SK-N-SH treated with all-trans-retinoic acid at 6 μM for 48 hours (cell line): ENCODE results near the gene EML6.

ENCODE experiments used
- ARNTL ChIP-seq: fragments of 450-650 bp; formaldehyde crosslinking; IDR thresholded peaks from 2 replicates; pipeline ENCODE4 v1.5.0; 2020; ENCODE audit warnings: low read depth, mild to moderate bottlenecking, moderate library complexity, borderline replicate concordance
- CSDC2 ChIP-seq: fragments of 250-450 bp; sonication (Bioruptor Pico); IDR thresholded peaks from 2 replicates; pipeline ENCODE4 v1.5.0; 2020; ENCODE audit warnings: mild to moderate bottlenecking, moderate library complexity
- CSRNP3 ChIP-seq: fragments of 250-450 bp; sonication (Bioruptor Pico); IDR thresholded peaks from 2 replicates; pipeline ENCODE4 v1.5.1; 2021; ENCODE audit warnings: mild to moderate bottlenecking, moderate library complexity
- ESRRG ChIP-seq: fragments of 250-450 bp; sonication (Bioruptor Pico); IDR thresholded peaks from 2 replicates; pipeline ENCODE4 v1.6.1; 2021; ENCODE audit warnings: mild to moderate bottlenecking
- OSR1 ChIP-seq: fragments of 250-450 bp; sonication (Bioruptor Pico); IDR thresholded peaks from 2 replicates; pipeline ENCODE4 v1.8.0; 2022; ENCODE audit warnings: moderate library complexity, mild to moderate bottlenecking, inconsistent platforms
- PPARA ChIP-seq: fragments of 250-450 bp; sonication (Bioruptor Pico); IDR thresholded peaks from 2 replicates; pipeline ENCODE4 v1.5.0; 2020; ENCODE audit warnings: mild to moderate bottlenecking, borderline replicate concordance
- RARB ChIP-seq: fragments of 250-450 bp; sonication (Bioruptor Pico); IDR thresholded peaks from 2 replicates; pipeline ENCODE4 v1.8.0; 2021; ENCODE audit warnings: mild to moderate bottlenecking, moderate library complexity
- SNAI2 ChIP-seq: fragments of 250-450 bp; sonication (Bioruptor Pico); IDR thresholded peaks from 2 replicates; pipeline ENCODE4 v1.5.0; 2020; ENCODE audit warnings: mild to moderate bottlenecking, moderate library complexity
- ZC3H10 ChIP-seq: fragments of 250-450 bp; sonication (Bioruptor Pico); IDR thresholded peaks from 2 replicates; pipeline ENCODE4 v1.5.1; 2021; ENCODE audit warnings: mild to moderate bottlenecking, moderate library complexity
- ZFP30 ChIP-seq: fragments of 450-650 bp; formaldehyde crosslinking; IDR thresholded peaks from 2 replicates; pipeline ENCODE4 v1.5.0; 2022; ENCODE audit warnings: mild to moderate bottlenecking, moderate library complexity
- ZNF70 ChIP-seq: fragments of 450-650 bp; formaldehyde crosslinking; IDR thresholded peaks from 2 replicates; pipeline ENCODE4 v1.5.0; 2020; ENCODE audit warnings: mild to moderate bottlenecking, moderate library complexity
- ZNF8 ChIP-seq: fragments of 450-650 bp; formaldehyde crosslinking; IDR thresholded peaks from 2 replicates; pipeline ENCODE4 v1.5.0; 2020; ENCODE audit warnings: mild to moderate bottlenecking, moderate library complexity

DNA sequence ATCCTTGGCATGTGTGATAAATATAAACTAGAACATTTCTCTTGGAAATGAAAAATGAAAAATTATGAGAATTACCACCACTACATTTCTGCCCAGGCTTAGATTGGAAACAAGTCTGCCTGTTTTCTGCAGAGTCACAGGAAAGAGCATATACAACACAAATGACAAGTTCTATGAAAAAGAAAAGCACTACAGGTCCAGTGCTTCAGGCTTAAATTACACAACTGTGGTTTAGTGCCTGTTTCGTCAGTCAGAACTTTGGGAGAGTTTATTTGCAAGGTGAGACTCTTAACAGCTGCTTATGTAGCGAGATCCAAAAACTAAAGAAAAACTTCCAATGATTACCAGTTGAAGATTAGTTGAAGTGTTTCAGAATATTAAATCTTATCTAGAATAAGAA lies 257.9 kb downstream of the EML6 start:
- TF ChIP-seq ZFP30 (CRISPR knock-in tag), result no peak
- TF ChIP-seq ZC3H10 (CRISPR knock-in tag), result no peak
- TF ChIP-seq RARB (CRISPR knock-in tag), result no peak
- no peak for TF ChIP-seq CSRNP3 (CRISPR knock-in tag)
- TF ChIP-seq PPARA (CRISPR knock-in tag), result no peak
- no peak for TF ChIP-seq ZNF70 (CRISPR knock-in tag)
- no peak for TF ChIP-seq ARNTL (CRISPR knock-in tag)
- TF ChIP-seq CSDC2 (CRISPR knock-in tag), result no peak
- TF ChIP-seq ESRRG, result no peak
- TF ChIP-seq ZNF8 (CRISPR knock-in tag), result no peak
- no peak for TF ChIP-seq OSR1 (CRISPR knock-in tag)
- TF ChIP-seq SNAI2 (CRISPR knock-in tag), result no peak
